AG20443 (cell line): ENCODE measurements around the gene RSPO4.
A peak's percentile ranks its signal among the peaks of the same experiment; 100 is the strongest.
"Not testable (repeated sequence)": the region's sequence is repeated elsewhere in the genome, so short reads cannot be mapped to it uniquely, and the experiment has no call there.

Source experiments
- DNase-seq: peaks from one replicate; pipeline ENCODE4 v3.0.0; 2012; ENCODE audit warnings: low spot score, mixed read lengths

The RSPO4 gene

GRCh38 chr20:1001911-1002681 lies at the start of gene RSPO4:
Gene RSPO4, minus strand, starts transcription at chr20:1002311. Its CDS starts 147 bp downstream, at chr20:1002164.
- peak; percentile 58 for DNase-seq

- no peak for DNase-seq
These were observed 48.3 kb upstream of the RSPO4 start for GRCh38 chr20:1050440-1050839.

GRCh38 chr20:1045860-1046418 lies 43.8 kb upstream of the RSPO4 start:
- DNase-seq: no peak

GRCh38 chr20:1041845-1042390 lies 39.8 kb upstream of the RSPO4 start:
- DNase-seq: no peak

- no peak for DNase-seq
These were observed 36.1 kb upstream of the RSPO4 start for GRCh38 chr20:1038205-1038604.

GRCh38 chr20:1037039-1037438 lies 34.9 kb upstream of the RSPO4 start:
- DNase-seq: no peak

- no peak for DNase-seq
These were observed 33.4 kb upstream of the RSPO4 start for GRCh38 chr20:1035466-1035865.

- DNase-seq: no peak
These were observed 32.3 kb upstream of the RSPO4 start for GRCh38 chr20:1034415-1034789.

- no peak for DNase-seq
These were observed 31.8 kb upstream of the RSPO4 start for GRCh38 chr20:1033751-1034414.

- no peak for DNase-seq
These were observed 27.9 kb upstream of the RSPO4 start for GRCh38 chr20:1029980-1030379.

GRCh38 chr20:1026214-1026613 lies 24.1 kb upstream of the RSPO4 start:
- not testable (repeated sequence) for DNase-seq

- no peak for DNase-seq
These were observed 20.8 kb upstream of the RSPO4 start for GRCh38 chr20:1022871-1023270.

GRCh38 chr20:1020614-1021013 lies 18.5 kb upstream of the RSPO4 start:
- DNase-seq: no peak

GRCh38 chr20:1019344-1019743 lies 17.2 kb upstream of the RSPO4 start:
- no peak for DNase-seq

- no peak for DNase-seq
These were observed 15.6 kb upstream of the RSPO4 start for GRCh38 chr20:1017677-1018076.

GRCh38 chr20:1015181-1015580 lies 13.1 kb upstream of the RSPO4 start:
- DNase-seq: no peak

GRCh38 chr20:1014471-1014870 lies 12.4 kb upstream of the RSPO4 start:
- DNase-seq: no peak

- no peak for DNase-seq
These were observed 11.6 kb upstream of the RSPO4 start for GRCh38 chr20:1013566-1014340.

GRCh38 chr20:1012359-1013168 lies 10.5 kb upstream of the RSPO4 start:
- DNase-seq: no peak

- DNase-seq: no peak
These were observed 8.5 kb upstream of the RSPO4 start for GRCh38 chr20:1010659-1011058.

- peak; percentile 41 for DNase-seq
These were observed 3.4 kb upstream of the RSPO4 start for GRCh38 chr20:1005452-1006027.
